HL-60 (cell line): ENCODE measurements around the gene OR6P1.

ENCODE experiments used
- CTCF ChIP-seq: IDR thresholded peaks from one replicate; pipeline ENCODE4 v1.5.1; 2011; ENCODE audit warnings: low read length, control low read depth, inconsistent platforms; ENCODE audit not compliant: insufficient read depth
- POLR2AphosphoS5 ChIP-seq: IDR thresholded peaks from 2 replicates; pipeline ENCODE4 v1.6.1; 2012; ENCODE audit warnings: low read depth
- REST ChIP-seq: IDR thresholded peaks from 2 replicates; pipeline ENCODE4 v1.6.1; 2012; ENCODE audit warnings: low read depth; ENCODE audit not compliant: insufficient replicate concordance
- SPI1 ChIP-seq: IDR thresholded peaks from 2 replicates; pipeline ENCODE4 v1.6.1; 2012; ENCODE audit warnings: low read depth, mild to moderate bottlenecking, borderline replicate concordance

- TF ChIP-seq CTCF (no peak), POLR2AphosphoS5 (no peak), REST (no peak), SPI1 (no peak)
Observed at GRCh38 chr1:158520955-158521665, 49.3 kb downstream of the OR6P1 start.
